Gastrocnemius medialis (tissue), 4 donors: ENCODE data around the gene PRKCH. TPM values are rescaled to one million over a fixed set of nuclear protein-coding genes. Genes with fewer than 3 reads are reported as not detected.

Experiments used
- ATAC-seq, 2 donors: fragments of 150-250 bp; one replicate each; pipeline ENCODE4 v1.9.1; 2016
- DNase-seq, 2 donors: peaks; one replicate each; pipeline ENCODE4 v3.0.0-alpha.2; 2019
- H3K27ac ChIP-seq, 4 donors: fragments of 200-600 bp; sonication (generic); 1 replicate in 1 of 4; 2 replicates in 3 of 4; pipeline ENCODE4 v1.5.1; 2016 to 2018; ENCODE audit warnings: mild to moderate bottlenecking in 2 of 4, moderate library complexity in 1 of 4
- H3K27me3 ChIP-seq, 3 donors: fragments of 200-600 bp; sonication (generic) in 2 of 3; 1 replicate in 1 of 3; 2 replicates in 2 of 3; pipeline versions ENCODE4 v1.5.1 to v1.6.0; 2016 to 2019; ENCODE audit warnings: mild to moderate bottlenecking in 1 of 3, moderate library complexity in 1 of 3
- H3K36me3 ChIP-seq, 2 donors: fragments of 200-600 bp; sonication (generic) in 1 of 2; one replicate each; pipeline ENCODE4 v1.5.1; 2017 to 2018
- H3K4me1 ChIP-seq, 2 donors: fragments of 200-600 bp; sonication (generic) in 1 of 2; one replicate each; pipeline ENCODE4 v1.5.1; 2016 to 2017; ENCODE audit warnings: mild to moderate bottlenecking in 2 of 2
- H3K4me3 ChIP-seq, 4 donors: fragments of 200-600 bp; sonication (generic) in 3 of 4; 1 replicate in 1 of 4; 2 replicates in 3 of 4; pipeline ENCODE4 v1.5.1; 2016 to 2019; ENCODE audit warnings: mild to moderate bottlenecking in 2 of 4
- H3K9me3 ChIP-seq, 3 donors: fragments of 200-600 bp; sonication (generic) in 2 of 3; 1 replicate in 1 of 3; 2 replicates in 2 of 3; pipeline ENCODE4 v1.5.1; 2016 to 2019
- CTCF ChIP-seq, 5 experiments: fragments of 450-650 bp in 3 of 5; fragments of 200-600 bp in 2 of 5; sonication (generic) in 2 of 5; IDR thresholded peaks in 4 of 5; conservative IDR thresholded peaks in 1 of 5; 1 replicate in 4 of 5; 2 replicates in 1 of 5; pipeline ENCODE4 v1.5.1; 2016 to 2019; ENCODE audit warnings: antibody characterized with exemption in 5 of 5, mild to moderate bottlenecking in 3 of 5, moderate library complexity in 3 of 5
- POLR2A ChIP-seq, 2 donors: fragments of 450-650 bp; IDR thresholded peaks; one replicate each; pipeline ENCODE4 v1.6.1; 2017; ENCODE audit warnings: antibody characterized with exemption in 2 of 2, mild to moderate bottlenecking in 2 of 2, moderate library complexity in 2 of 2
- in situ Hi-C, 4 donors: fragments of 200-750 bp; cut with MboI; loops; one replicate each; pipeline versions ENCODE4 v1.15.0 to v1.8.0; 2017; ENCODE audit warnings: low sequenced_read_pairs in 4 of 4
- intact Hi-C: fragments of 100-400 bp; cut with DNase I; formaldehyde crosslinking; loops from one replicate; pipeline ENCODE4 v1.15.1; 2023; ENCODE audit warnings: low total_unique reads
- total RNA-seq, 4 donors: library from RNA; depleted of rRNA; stranded (reverse); fragments of >200 nt; gene quantifications; one replicate each; pipeline versions ENCODE4 v1.1.0 to v1.2.3, GENCODE V29; 2016

The PRKCH gene
- total RNA-seq, 4 donors from 2014 or later: 11.3 to 32.4 (median 16.6) TPM

- H3K9me3 ChIP-seq: no peaks in the 10 kb centered on the region
- no peaks in the 10 kb centered on the region for H3K27me3 ChIP-seq
- ATAC-seq (no peak), DNase-seq (no peak)
- H3K4me1 ChIP-seq: peaks cover under 1 to 16% of the 10 kb centered on the region in 2 donors
- peak overlapping the region in 2 of 4 donors; percentile 20 to 61 for H3K27ac ChIP-seq
- intact Hi-C loops: no loop called here
- in situ Hi-C loops: no loop called here
- TF ChIP-seq CTCF (IDR thresholded peaks at IDR 0.05 in 4 of 5, conservative IDR thresholded peaks at IDR 0.05 in 1 of 5) (no peak), POLR2A (IDR thresholded peaks at IDR 0.05) (no peak)
- H3K36me3 ChIP-seq: no peaks in the 10 kb centered on the region
- H3K4me3 ChIP-seq: no peak overlapping the region
Observed at GRCh38 chr14:61394542-61394941, 73.2 kb downstream of the PRKCH start.

- ATAC-seq (peak; percentile 39 to 97), DNase-seq (peak; percentile 19 to 70)
- no peaks in the 10 kb centered on the region for H3K9me3 ChIP-seq
- no peak overlapping the region for H3K4me3 ChIP-seq
- TF ChIP-seq POLR2A (IDR thresholded peaks at IDR 0.05) (no peak), CTCF (IDR thresholded peaks at IDR 0.05 in 4 of 5, conservative IDR thresholded peaks at IDR 0.05 in 1 of 5) (no peak)
- intact Hi-C loops (no loop called here), in situ Hi-C loops (no loop called here)
- H3K36me3 ChIP-seq: no peaks in the 10 kb centered on the region
- no peaks in the 10 kb centered on the region for H3K27me3 ChIP-seq
- H3K4me1 ChIP-seq: peaks cover 7 to 16% of the 10 kb centered on the region in 2 donors
- H3K27ac ChIP-seq: peak overlapping the region in 2 of 4 donors; percentile 38 to 61
Observed at GRCh38 chr14:61395115-61395725, 73.8 kb downstream of the PRKCH start.

- intact Hi-C loops: no loop called here
- H3K27me3 ChIP-seq: no peaks in the 10 kb centered on the region
- in situ Hi-C loops: no loop called here
- H3K4me3 ChIP-seq: no peak overlapping the region
- ATAC-seq (no peak), DNase-seq (no peak)
- peaks cover 7 to 16% of the 10 kb centered on the region in 2 donors for H3K4me1 ChIP-seq
- no peaks in the 10 kb centered on the region for H3K9me3 ChIP-seq
- H3K36me3 ChIP-seq: no peaks in the 10 kb centered on the region
- no peak for TF ChIP-seq POLR2A (IDR thresholded peaks at IDR 0.05)
- TF ChIP-seq CTCF (IDR thresholded peaks at IDR 0.05 in 4 of 5, conservative IDR thresholded peaks at IDR 0.05 in 1 of 5): no peak
- H3K27ac ChIP-seq: no peak overlapping the region
Observed at GRCh38 chr14:61396279-61396678, 74.9 kb downstream of the PRKCH start.

GRCh38 chr14:61396694-61397093 lies 75.3 kb downstream of the PRKCH start:
- TF ChIP-seq POLR2A (IDR thresholded peaks at IDR 0.05): no peak
- TF ChIP-seq CTCF (IDR thresholded peaks at IDR 0.05 in 4 of 5, conservative IDR thresholded peaks at IDR 0.05 in 1 of 5): no peak
- H3K9me3 ChIP-seq: no peaks in the 10 kb centered on the region
- ATAC-seq: no peak
- H3K36me3 ChIP-seq: no peaks in the 10 kb centered on the region
- intact Hi-C loops (no loop called here), in situ Hi-C loops (no loop called here)
- H3K27ac ChIP-seq: no peak overlapping the region
- DNase-seq: no peak
- H3K4me1 ChIP-seq: peaks cover 7 to 16% of the 10 kb centered on the region in 2 donors
- H3K27me3 ChIP-seq: no peaks in the 10 kb centered on the region
- H3K4me3 ChIP-seq: no peak overlapping the region

- in situ Hi-C loops: no loop called here
- H3K27me3 ChIP-seq: no peaks in the 10 kb centered on the region
- no peak for ATAC-seq
- no peak for DNase-seq
- H3K36me3 ChIP-seq: no peaks in the 10 kb centered on the region
- H3K27ac ChIP-seq: no peak overlapping the region
- no peak for TF ChIP-seq POLR2A (IDR thresholded peaks at IDR 0.05)
- TF ChIP-seq CTCF (IDR thresholded peaks at IDR 0.05 in 4 of 5, conservative IDR thresholded peaks at IDR 0.05 in 1 of 5): no peak
- peaks cover 7 to 16% of the 10 kb centered on the region in 2 donors for H3K4me1 ChIP-seq
- no peaks in the 10 kb centered on the region for H3K9me3 ChIP-seq
- H3K4me3 ChIP-seq: no peak overlapping the region
- intact Hi-C loops: no loop called here
Observed at GRCh38 chr14:61397615-61398014, 76.2 kb downstream of the PRKCH start.
